ENCODE results near the gene ANO3.

Gene ANO3

GRCh38 chr11:26550022-26550421, 218.1 kb downstream of the ANO3 start:
- Histone ChIP-seq H3K27me3 (ENCODE audit: low read length) (no peaks in the 10 kb centered on the region; the same call in 1 of the 2 replicates), H3F3A (ENCODE audit: insufficient read depth) (no peaks in the 10 kb centered on the region), H4K20me1 (ENCODE audit: low read depth, low read length) (no peaks in the 10 kb centered on the region), H3K79me2 (ENCODE audit: insufficient read depth, low read length) (no peaks in the 10 kb centered on the region), H3K9ac (ENCODE audit: low read length) (no peak overlapping the region), H2AFZ (ENCODE audit: low read depth, low read length, severe bottlenecking) (no peak overlapping the region), H3K27ac (ENCODE audit: low read depth, low read length) (no peak overlapping the region), H3K9me2 (replicated peaks; ENCODE audit: insufficient read depth, low read length) (no peaks in the 10 kb centered on the region), H3K9me3 (ENCODE audit: insufficient read depth, low read length) (no peaks in the 10 kb centered on the region), H3K36me3 (ENCODE audit: low read length) (no peaks in the 10 kb centered on the region), H3K4me3 (ENCODE audit: insufficient read depth, low read length, poor library complexity, severe bottlenecking) (no peak overlapping the region), H3K4me2 (ENCODE audit: low read depth, low read length, poor library complexity, severe bottlenecking) (no peak overlapping the region)
- TF ChIP-seq, protein P1, sequence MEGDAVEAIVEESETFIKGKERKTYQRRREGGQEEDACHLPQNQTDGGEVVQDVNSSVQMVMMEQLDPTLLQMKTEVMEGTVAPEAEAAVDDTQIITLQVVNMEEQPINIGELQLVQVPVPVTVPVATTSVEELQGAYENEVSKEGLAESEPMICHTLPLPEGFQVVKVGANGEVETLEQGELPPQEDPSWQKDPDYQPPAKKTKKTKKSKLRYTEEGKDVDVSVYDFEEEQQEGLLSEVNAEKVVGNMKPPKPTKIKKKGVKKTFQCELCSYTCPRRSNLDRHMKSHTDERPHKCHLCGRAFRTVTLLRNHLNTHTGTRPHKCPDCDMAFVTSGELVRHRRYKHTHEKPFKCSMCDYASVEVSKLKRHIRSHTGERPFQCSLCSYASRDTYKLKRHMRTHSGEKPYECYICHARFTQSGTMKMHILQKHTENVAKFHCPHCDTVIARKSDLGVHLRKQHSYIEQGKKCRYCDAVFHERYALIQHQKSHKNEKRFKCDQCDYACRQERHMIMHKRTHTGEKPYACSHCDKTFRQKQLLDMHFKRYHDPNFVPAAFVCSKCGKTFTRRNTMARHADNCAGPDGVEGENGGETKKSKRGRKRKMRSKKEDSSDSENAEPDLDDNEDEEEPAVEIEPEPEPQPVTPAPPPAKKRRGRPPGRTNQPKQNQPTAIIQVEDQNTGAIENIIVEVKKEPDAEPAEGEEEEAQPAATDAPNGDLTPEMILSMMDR (IDR thresholded peaks at IDR 0.05; ENCODE audit: insufficient read depth, low read length, poor library complexity, severe bottlenecking), result no peak
- no peak for TF ChIP-seq EZH2phosphoT487 (conservative IDR thresholded peaks at IDR 0.05; ENCODE audit: low read length)

DNA sequence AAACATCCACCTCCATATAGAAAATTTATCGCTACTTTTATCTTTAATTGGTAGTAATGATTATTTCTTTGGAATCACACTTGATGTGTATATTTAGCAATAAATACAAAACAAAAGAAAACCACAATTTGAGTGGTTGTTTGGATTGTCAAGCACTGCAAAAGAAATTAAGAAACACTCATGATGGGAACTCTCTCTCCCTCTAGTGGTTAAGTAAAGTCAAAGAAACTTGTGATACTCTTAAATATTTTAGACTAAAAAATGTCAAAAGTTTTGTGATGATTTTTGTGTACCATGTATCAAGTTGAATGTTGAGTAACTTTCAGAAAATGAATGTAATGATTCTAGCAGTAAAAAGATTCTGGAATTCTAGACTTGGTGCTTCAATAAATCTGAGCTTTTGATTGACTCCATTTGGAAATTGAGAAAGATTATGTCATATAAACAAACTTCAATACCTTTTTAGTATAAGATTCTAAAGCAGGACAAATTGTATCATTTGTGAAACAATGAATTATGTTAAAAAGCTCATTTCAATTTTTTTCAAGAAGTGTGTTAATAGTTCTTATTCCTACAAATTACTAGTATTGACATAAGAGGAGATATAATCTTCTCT, 219.4 kb downstream of the ANO3 start:
- Histone ChIP-seq H3K9me2 (replicated peaks; ENCODE audit: insufficient read depth, low read length) (no peaks in the 10 kb centered on the region), H3K27me3 (ENCODE audit: low read length) (no peaks in the 10 kb centered on the region; the same call in 1 of the 2 replicates), H3K4me2 (ENCODE audit: low read depth, low read length, poor library complexity, severe bottlenecking) (no peak overlapping the region), H3K9ac (ENCODE audit: low read length) (no peak overlapping the region), H3K27ac (ENCODE audit: low read depth, low read length) (no peak overlapping the region), H2AFZ (ENCODE audit: low read depth, low read length, severe bottlenecking) (no peak overlapping the region), H3K4me3 (ENCODE audit: insufficient read depth, low read length, poor library complexity, severe bottlenecking) (no peak overlapping the region), H3K79me2 (ENCODE audit: insufficient read depth, low read length) (no peaks in the 10 kb centered on the region), H3K9me3 (ENCODE audit: insufficient read depth, low read length) (no peaks in the 10 kb centered on the region), H3F3A (ENCODE audit: insufficient read depth) (no peaks in the 10 kb centered on the region), H4K20me1 (ENCODE audit: low read depth, low read length) (no peaks in the 10 kb centered on the region), H3K36me3 (ENCODE audit: low read length) (no peaks in the 10 kb centered on the region)
- TF ChIP-seq, protein P1 (IDR thresholded peaks at IDR 0.05; ENCODE audit: insufficient read depth, low read length, poor library complexity, severe bottlenecking), result no peak
- no peak for TF ChIP-seq EZH2phosphoT487 (conservative IDR thresholded peaks at IDR 0.05; ENCODE audit: low read length)

DNA sequence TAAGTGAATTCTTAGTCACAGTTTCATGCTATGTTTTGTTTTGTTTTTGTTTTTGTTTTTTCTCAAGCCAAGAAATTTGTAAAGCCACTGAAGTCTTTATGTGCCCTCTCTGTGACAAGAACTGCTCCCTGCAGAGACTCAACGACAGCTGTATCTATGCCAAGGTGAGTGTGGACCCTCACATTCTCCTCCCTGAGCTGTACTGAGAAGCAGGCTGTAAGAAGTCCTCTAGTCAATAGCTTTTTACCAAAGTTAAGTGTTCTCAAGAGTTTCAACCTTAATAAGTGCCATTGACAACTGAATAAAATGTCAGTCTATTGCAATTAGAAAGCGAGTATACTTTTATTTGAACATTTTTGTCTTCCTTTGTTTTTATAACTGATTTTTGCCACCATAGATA, 221.3 kb downstream of the ANO3 start:
- Histone ChIP-seq H3K4me3 (ENCODE audit: insufficient read depth, low read length, poor library complexity, severe bottlenecking) (no peak overlapping the region), H3K9ac (ENCODE audit: low read length) (no peak overlapping the region), H4K20me1 (ENCODE audit: low read depth, low read length) (no peaks in the 10 kb centered on the region)

More for the DNA sequence above, 221.3 kb downstream of the ANO3 start:
- no peaks in the 10 kb centered on the region; the same call in 1 of the 2 replicates for H3K27me3 ChIP-seq (ENCODE audit: low read length)
- no peaks in the 10 kb centered on the region for H3K9me3 ChIP-seq (ENCODE audit: insufficient read depth, low read length)
- no peak overlapping the region for H3K27ac ChIP-seq (ENCODE audit: low read depth, low read length)
- no peaks in the 10 kb centered on the region for H3K79me2 ChIP-seq (ENCODE audit: insufficient read depth, low read length)
- H3F3A ChIP-seq (ENCODE audit: insufficient read depth), result no peaks in the 10 kb centered on the region
- no peak overlapping the region for H3K4me2 ChIP-seq (ENCODE audit: low read depth, low read length, poor library complexity, severe bottlenecking)
- no peaks in the 10 kb centered on the region for H3K36me3 ChIP-seq (ENCODE audit: low read length)
- no peaks in the 10 kb centered on the region for H3K9me2 ChIP-seq (replicated peaks; ENCODE audit: insufficient read depth, low read length)
- TF ChIP-seq, protein P1 (IDR thresholded peaks at IDR 0.05; ENCODE audit: insufficient read depth, low read length, poor library complexity, severe bottlenecking), result no peak
- H2AFZ ChIP-seq (ENCODE audit: low read depth, low read length, severe bottlenecking), result no peak overlapping the region
